Stimulated activated CD4-positive, alpha-beta T cell treated with anti-CD3 and anti-CD28 coated beads, Interleukin-1b, Interleukin-23, amount 100 ng/mL, for 24 hours (primary cell): Measurements from ENCODE around the gene TM4SF20.

ENCODE experiments used
- DNase-seq, 4 experiments: peaks; one replicate each; pipeline ENCODE4 v3.0.0-alpha.2; 2020; ENCODE audit warnings: low read depth in 4 of 4, low spot score in 1 of 4

Gene TM4SF20

DNA sequence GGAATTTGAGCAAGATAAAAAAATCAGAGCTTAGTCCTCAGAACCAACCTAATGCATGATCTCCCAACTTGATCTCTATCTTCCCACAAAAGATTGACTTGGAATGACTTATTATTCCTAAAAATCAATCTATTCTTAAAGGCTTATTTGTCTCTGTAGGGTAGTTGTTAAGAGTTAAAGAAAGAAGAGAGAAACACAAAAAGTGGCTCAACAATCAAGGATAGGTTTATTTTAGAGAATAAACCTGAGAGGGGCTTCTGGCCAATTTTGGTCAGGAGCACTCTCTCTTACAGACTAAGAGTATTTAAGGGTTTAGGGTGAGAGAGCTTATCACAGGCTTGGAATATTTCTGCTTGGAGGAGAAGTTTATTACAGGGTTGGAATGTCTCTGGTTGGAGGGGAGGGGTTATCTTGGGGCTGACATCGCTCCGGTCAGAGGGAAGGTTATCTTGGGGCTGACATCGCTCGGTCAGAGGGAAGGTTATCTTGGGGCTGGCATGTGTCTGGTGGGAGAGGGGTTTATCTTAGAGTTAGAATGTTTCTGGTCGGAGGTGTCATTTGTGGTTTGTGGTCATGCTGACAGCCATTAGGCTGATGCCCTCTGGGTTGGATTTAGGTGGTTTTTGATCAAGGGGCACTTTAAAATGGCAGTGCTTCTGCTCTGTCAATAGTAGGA lies 56.4 kb downstream of the TM4SF20 start:
- no peak for DNase-seq

DNA sequence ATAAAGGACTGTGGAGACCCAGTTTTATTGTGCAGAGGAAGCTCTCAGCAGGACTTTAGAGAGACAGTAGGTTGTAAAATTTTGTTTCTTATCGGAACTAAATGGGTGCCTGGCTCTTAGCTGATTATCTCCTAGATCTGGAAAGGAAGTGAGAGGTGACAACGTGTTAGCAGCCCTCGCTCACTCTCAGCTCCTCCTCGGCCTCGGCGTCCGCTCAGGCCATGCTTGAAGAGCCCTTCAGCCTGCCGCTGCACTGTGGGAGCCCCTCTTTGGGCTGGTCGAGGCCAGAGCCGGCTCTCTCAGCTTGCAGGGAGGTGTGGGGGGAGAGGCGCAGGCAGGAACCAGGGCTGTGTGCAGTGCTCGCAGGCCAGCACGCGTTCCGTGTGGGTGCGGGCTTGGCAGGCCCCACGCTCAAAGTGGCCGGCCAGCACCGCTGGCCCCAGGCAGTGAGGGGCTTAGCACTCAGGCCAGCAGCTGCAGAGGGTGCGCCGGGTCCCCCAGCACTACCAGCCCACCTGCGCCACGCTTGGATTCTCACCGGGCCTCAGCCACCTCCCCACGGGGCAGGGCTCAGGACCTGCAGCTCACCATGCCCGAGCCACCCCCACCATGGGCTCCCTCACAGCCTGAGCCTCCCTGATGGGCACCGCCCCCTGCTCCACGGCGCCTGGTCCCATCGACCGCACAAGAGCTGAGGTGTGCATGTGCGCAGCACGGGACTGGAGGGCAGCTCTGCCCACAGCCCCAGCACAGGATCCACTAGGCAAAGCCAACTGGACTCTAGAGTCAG lies 58.6 kb downstream of the TM4SF20 start:
- no peak for DNase-seq

DNA sequence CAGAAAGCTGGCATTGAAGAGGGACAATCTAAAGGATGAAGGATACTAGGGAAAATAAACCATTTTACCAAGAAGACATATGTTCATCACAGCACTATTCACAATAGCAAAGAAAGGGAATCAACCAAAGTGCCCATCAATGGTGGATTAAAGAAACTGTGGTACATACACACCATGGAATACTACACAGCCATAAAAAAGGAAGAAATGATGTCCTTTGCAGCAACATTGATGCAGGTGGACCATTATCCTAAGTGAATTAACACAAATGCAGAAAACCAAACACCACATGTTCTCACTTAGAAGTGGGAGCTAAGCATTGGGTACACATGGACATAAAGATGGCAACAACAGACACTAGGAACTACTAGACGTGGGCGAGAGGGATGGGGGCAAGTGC lies 61.3 kb downstream of the TM4SF20 start:
- no peak for DNase-seq

DNA sequence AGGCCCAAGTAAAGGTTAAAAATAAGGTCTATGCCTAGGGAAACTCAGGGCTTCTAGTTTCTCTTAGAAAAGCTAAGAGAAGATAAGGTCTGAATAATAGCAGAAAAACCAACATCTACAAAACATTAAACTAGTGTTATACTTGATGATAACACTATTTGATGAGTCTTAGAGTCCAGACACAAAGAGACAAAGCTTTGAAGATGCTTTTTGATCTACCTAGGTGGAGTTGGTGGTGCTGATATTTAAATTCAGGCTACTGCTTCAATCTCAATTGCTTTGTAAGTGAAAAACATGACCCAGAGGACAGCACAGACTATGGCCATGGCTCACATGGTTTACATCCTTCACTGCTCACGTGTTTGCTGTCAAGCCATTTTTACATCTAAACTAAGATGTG lies 65.8 kb downstream of the TM4SF20 start:
- no peak for DNase-seq

DNA sequence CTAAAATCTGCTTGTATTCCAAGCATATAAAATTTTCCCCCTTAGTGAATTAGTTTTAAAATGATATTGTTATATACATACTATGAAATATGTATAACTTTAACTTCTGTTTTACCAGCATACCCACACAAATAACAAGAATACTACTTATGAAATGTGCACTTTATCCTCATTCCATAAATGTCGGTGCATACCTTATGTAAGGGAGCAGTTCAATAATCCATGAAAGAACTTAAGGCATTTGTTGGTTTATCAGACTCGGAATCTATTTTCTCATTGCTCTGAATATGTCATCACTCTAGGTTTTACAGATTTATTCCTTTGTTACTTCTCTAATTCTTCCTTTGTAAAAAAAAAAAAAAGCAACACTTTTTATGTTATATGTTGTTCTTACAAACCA lies 66.5 kb downstream of the TM4SF20 start:
- no peak for DNase-seq
